ENCODE measurements around the gene RAB3D.
"Not testable (repeated sequence)": the region's sequence is repeated elsewhere in the genome, so short reads cannot be mapped to it uniquely, and the experiment has no call there.

The RAB3D gene

GRCh38 chr19:11338121-11338520 lies 1.3 kb downstream of the RAB3D start:
- DNase-seq: no peak

- DNase-seq: no peak
Measured at GRCh38 chr19:11337080-11337479, 2.4 kb downstream of the RAB3D start.

GRCh38 chr19:11335449-11336146 lies 3.9 kb downstream of the RAB3D start:
- DNase-seq: no peak

- not testable (repeated sequence) for DNase-seq
Measured at GRCh38 chr19:11333838-11334237, 5.6 kb downstream of the RAB3D start.

- DNase-seq: no peak
Measured at GRCh38 chr19:11332822-11333221, 6.6 kb downstream of the RAB3D start.

GRCh38 chr19:11331502-11331901 lies 8.0 kb downstream of the RAB3D start:
- no peak for DNase-seq

- DNase-seq: no peak
Measured at GRCh38 chr19:11330127-11330526, 9.3 kb downstream of the RAB3D start.

- DNase-seq: no peak
Measured at GRCh38 chr19:11325544-11325943, 13.9 kb downstream of the RAB3D start.

GRCh38 chr19:11324748-11325389 lies 14.6 kb downstream of the RAB3D start:
- no peak for DNase-seq

GRCh38 chr19:11324079-11324661 lies 15.3 kb downstream of the RAB3D start:
- no peak for DNase-seq

GRCh38 chr19:11323601-11324078 lies 15.8 kb downstream of the RAB3D start:
- no peak for DNase-seq

GRCh38 chr19:11322269-11323024 lies 17.0 kb downstream of the RAB3D start:
- DNase-seq: no peak

- no peak for DNase-seq
Measured at GRCh38 chr19:11321191-11322126, 18.0 kb downstream of the RAB3D start.

- DNase-seq: not testable (repeated sequence)
Measured at GRCh38 chr19:11320278-11320995, 19.0 kb downstream of the RAB3D start.

GRCh38 chr19:11306337-11306736 lies 33.1 kb downstream of the RAB3D start:
- DNase-seq: no peak

GRCh38 chr19:11304936-11305335 lies 34.5 kb downstream of the RAB3D start:
- DNase-seq: no peak

- no peak for DNase-seq
Measured at GRCh38 chr19:11300811-11301120, 38.7 kb downstream of the RAB3D start.

- DNase-seq: no peak
Measured at GRCh38 chr19:11299946-11300810, 39.3 kb downstream of the RAB3D start.

GRCh38 chr19:11296264-11296663 lies 43.2 kb downstream of the RAB3D start:
- no peak for DNase-seq

GRCh38 chr19:11295665-11296245 lies 43.7 kb downstream of the RAB3D start, which contains the start of gene TSPAN16:
Gene TSPAN16, plus strand, starts transcription at chr19:11296160. Its CDS starts 138 bp downstream, at chr19:11296298.
- no peak for DNase-seq
